Fibroblast of lung (primary cell): ENCODE data around the gene L2HGDH. TPM values are rescaled to one million over a fixed set of nuclear protein-coding genes. Genes with fewer than 3 reads are reported as not detected.

Source experiments
- DNase-seq, 2 donors: peaks; one replicate each; pipeline versions ENCODE4 v3.0.0 to v3.0.0-alpha.2; 2010; ENCODE audit warnings: low read depth in 2 of 2
- H2AFZ ChIP-seq: 2 replicates; pipeline ENCODE4 v1.5.1; 2012; ENCODE audit warnings: low read length, control low read depth, inconsistent platforms
- H3K27ac ChIP-seq: 2 replicates; pipeline ENCODE4 v1.5.1; 2011; ENCODE audit warnings: low read length, control low read depth; ENCODE audit not compliant: insufficient read depth
- H3K27me3 ChIP-seq: 2 replicates; pipeline ENCODE4 v1.5.1; 2011; ENCODE audit warnings: mild to moderate bottlenecking, low read length; ENCODE audit not compliant: control insufficient read depth, insufficient read depth
- H3K36me3 ChIP-seq: 2 replicates; pipeline ENCODE4 v1.5.1; 2011; ENCODE audit warnings: low read length; ENCODE audit not compliant: control insufficient read depth, insufficient read depth
- H3K4me1 ChIP-seq: 2 replicates; pipeline ENCODE4 v1.5.1; 2011; ENCODE audit warnings: low read length; ENCODE audit not compliant: control insufficient read depth, insufficient read depth; ENCODE audit errors: extremely low read depth
- H3K4me2 ChIP-seq: 2 replicates; pipeline ENCODE4 v1.5.1; 2011; ENCODE audit warnings: low read length, control low read depth; ENCODE audit not compliant: insufficient read depth; ENCODE audit errors: extremely low read depth
- H3K4me3 ChIP-seq, 4 experiments: fragments of 200-600 bp in 1 of 4; sonication (generic) in 1 of 4; replicated peaks in 1 of 4; 2 replicates each; pipeline ENCODE4 v1.5.1; 2011 to 2016; ENCODE audit warnings: low read length in 4 of 4, low read depth in 3 of 4, mild to moderate bottlenecking in 3 of 4, control low read depth in 2 of 4, inconsistent platforms in 1 of 4, mixed read lengths in 1 of 4; ENCODE audit not compliant: insufficient read depth in 1 of 4; ENCODE audit errors: control extremely low read depth in 1 of 4
- H3K79me2 ChIP-seq: 2 replicates; pipeline ENCODE4 v1.5.1; 2012; ENCODE audit warnings: mild to moderate bottlenecking, low read length, inconsistent platforms; ENCODE audit not compliant: control insufficient read depth, insufficient read depth
- H3K9ac ChIP-seq: 2 replicates; pipeline ENCODE4 v1.5.1; 2011; ENCODE audit warnings: mild to moderate bottlenecking, low read length, control low read depth; ENCODE audit not compliant: insufficient read depth
- H3K9me3 ChIP-seq: 2 replicates; pipeline ENCODE4 v1.5.1; 2012; ENCODE audit warnings: low read depth, low read length; ENCODE audit not compliant: control insufficient read depth, insufficient read depth
- H4K20me1 ChIP-seq: 2 replicates; pipeline ENCODE4 v1.5.1; 2011; ENCODE audit warnings: low read length; ENCODE audit not compliant: control insufficient read depth, insufficient read depth; ENCODE audit errors: extremely low read depth
- CTCF ChIP-seq, 2 donors: IDR thresholded peaks in 1 of 2; conservative IDR thresholded peaks in 1 of 2; 1 replicate in 1 of 2; 2 replicates in 1 of 2; pipeline ENCODE4 v1.5.1; 2011 to 2012; ENCODE audit warnings: low read length in 2 of 2, control low read depth in 1 of 2, inconsistent platforms in 1 of 2, low read depth in 1 of 2, mild to moderate bottlenecking in 1 of 2
- EZH2 ChIP-seq: IDR thresholded peaks from 2 replicates; pipeline ENCODE4 v1.5.1; 2012; ENCODE audit warnings: low read length, control low read depth, mild to moderate bottlenecking; ENCODE audit errors: missing control alignments
- polyA plus RNA-seq, 2 donors: library from polyadenylated mRNA; depleted of rRNA in 1 of 2; stranded (reverse) in 1 of 2; unstranded in 1 of 2; fragments of >200 nt; gene quantifications; 2 replicates each; pipeline ENCODE4 v1.2.1, GENCODE V29; 2011 to 2012; ENCODE audit warnings: missing spikeins in 1 of 2
- total RNA-seq: library from RNA; depleted of rRNA; stranded (reverse); fragments of >200 nt; gene quantifications from 2 replicates; pipeline ENCODE4 v1.2.1, GENCODE V29; 2014

The L2HGDH gene
- total and polyA plus RNA-seq, 2 donors (not counting 1 experiment from before 2014, with no cell fraction given): 3.0 to 3.8 TPM

DNA sequence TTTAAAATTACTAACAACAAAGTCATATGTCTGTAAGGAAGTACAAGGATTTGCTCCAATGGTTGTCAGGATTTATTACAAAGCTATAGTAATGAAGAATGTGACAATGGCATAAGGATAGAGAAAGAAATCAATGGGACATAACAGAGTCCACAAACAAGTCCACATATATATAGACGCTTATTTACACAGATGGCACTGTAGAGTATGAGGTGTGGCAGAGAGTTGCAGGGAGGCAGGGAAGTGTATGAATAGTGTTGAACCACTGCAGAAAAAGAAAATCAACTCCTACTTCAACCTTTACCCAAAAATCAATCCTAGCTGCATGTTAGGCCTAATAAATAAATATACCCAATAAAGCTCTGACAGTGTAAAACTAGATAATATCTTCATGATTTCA, 102.0 kb downstream of the L2HGDH start:
- Histone ChIP-seq H3K27me3 (no peaks in the 10 kb centered on the region), H3K27ac (no peak overlapping the region), H3K4me3 (no peak overlapping the region), H3K4me1 (no peaks in the 10 kb centered on the region), H2AFZ (no peak overlapping the region), H3K36me3 (no peaks in the 10 kb centered on the region), H3K9me3 (no peaks in the 10 kb centered on the region), H3K79me2 (peaks cover 6% of the 10 kb centered on the region), H3K9ac (no peak overlapping the region), H4K20me1 (no peaks in the 10 kb centered on the region), H3K4me2 (no peak overlapping the region)
- TF ChIP-seq CTCF (conservative IDR thresholded peaks at IDR 0.05 in 1 of 2, IDR thresholded peaks at IDR 0.05 in 1 of 2; ENCODE audit: low read depth in 1 of 2, low read length in 2 of 2): no peak
- no peak for TF ChIP-seq EZH2
- no peak for DNase-seq

DNA sequence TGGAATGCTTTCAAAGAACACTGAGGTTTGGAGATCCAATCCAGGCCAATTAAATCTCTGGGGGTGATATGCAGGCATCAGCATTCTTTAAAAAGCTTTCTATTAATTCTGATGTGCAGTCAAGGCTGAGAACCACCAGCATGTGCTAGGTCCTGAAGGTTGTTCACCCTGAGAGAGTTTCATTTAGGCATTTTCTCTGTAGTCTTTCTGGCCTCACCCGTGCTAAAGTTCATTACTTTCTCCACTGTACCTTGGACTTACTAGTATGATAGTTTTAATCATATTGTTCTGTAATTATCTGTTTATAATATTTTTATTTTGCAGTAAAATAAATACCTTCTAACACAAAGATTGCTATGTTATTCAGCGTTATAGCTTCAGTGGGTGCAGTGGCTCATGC, 113.5 kb downstream of the L2HGDH start:
- H3K4me3 ChIP-seq: no peak overlapping the region
- H3K4me1 ChIP-seq: no peaks in the 10 kb centered on the region
- no peak for DNase-seq
- H2AFZ ChIP-seq: no peak overlapping the region
- TF ChIP-seq CTCF (conservative IDR thresholded peaks at IDR 0.05 in 1 of 2, IDR thresholded peaks at IDR 0.05 in 1 of 2; ENCODE audit: low read depth in 1 of 2, low read length in 2 of 2) (no peak), EZH2 (no peak)
- H4K20me1 ChIP-seq: no peaks in the 10 kb centered on the region
- no peaks in the 10 kb centered on the region for H3K9me3 ChIP-seq
- no peak overlapping the region for H3K9ac ChIP-seq
- no peaks in the 10 kb centered on the region for H3K79me2 ChIP-seq
- H3K4me2 ChIP-seq: no peak overlapping the region
- no peaks in the 10 kb centered on the region for H3K36me3 ChIP-seq
- H3K27me3 ChIP-seq: no peaks in the 10 kb centered on the region
- H3K27ac ChIP-seq: no peak overlapping the region

- Histone ChIP-seq H3K27ac (no peak overlapping the region), H3K4me3 (no peak overlapping the region), H4K20me1 (no peaks in the 10 kb centered on the region), H3K36me3 (no peaks in the 10 kb centered on the region), H3K27me3 (no peaks in the 10 kb centered on the region), H3K4me2 (no peak overlapping the region), H3K4me1 (no peaks in the 10 kb centered on the region), H3K9ac (no peak overlapping the region), H3K79me2 (no peaks in the 10 kb centered on the region), H2AFZ (no peak overlapping the region), H3K9me3 (no peaks in the 10 kb centered on the region)
- TF ChIP-seq CTCF (conservative IDR thresholded peaks at IDR 0.05 in 1 of 2, IDR thresholded peaks at IDR 0.05 in 1 of 2; ENCODE audit: low read depth in 1 of 2, low read length in 2 of 2) (no peak), EZH2 (no peak)
- DNase-seq: no peak
Observed at GRCh38 chr14:50191499-50191898, 120.5 kb downstream of the L2HGDH start.

Other genes with a start within 250 kb of the L2HGDH start
- 3.6 and 4.4 TPM in 2 replicates for gene VCPKMT, start 195.7 kb downstream of the L2HGDH start, total RNA-seq
- 5.2 and 5.3 TPM in 2 replicates for gene VCPKMT, start 195.7 kb downstream of the L2HGDH start, polyA plus RNA-seq
- gene SOS2, start 80.7 kb downstream of the L2HGDH start, total RNA-seq: 19.5 and 23.8 TPM in 2 replicates
- 11.9 and 16.1 TPM in 2 replicates for gene SOS2, start 80.7 kb downstream of the L2HGDH start, polyA plus RNA-seq
- 3.1 and 4.8 TPM in 2 replicates for gene DMAC2L, start 95 bp upstream of the L2HGDH start, total RNA-seq
- gene DMAC2L, start 95 bp upstream of the L2HGDH start, polyA plus RNA-seq: 12.9 and 17.6 TPM in 2 replicates
- 14.1 and 22.8 TPM in 2 replicates for gene CDKL1, start 84.7 kb upstream of the L2HGDH start, total RNA-seq
- gene CDKL1, start 84.7 kb upstream of the L2HGDH start, polyA plus RNA-seq: 7.9 and 18.5 TPM in 2 replicates
- 40.6 and 41.1 TPM in 2 replicates for gene MAP4K5, start 220.3 kb upstream of the L2HGDH start, total RNA-seq
- 26.3 and 39.4 TPM in 2 replicates for gene MAP4K5, start 220.3 kb upstream of the L2HGDH start, polyA plus RNA-seq
- 6.9 and 16.2 TPM in 2 replicates for gene ATL1, start 247.9 kb upstream of the L2HGDH start, total RNA-seq
- gene ATL1, start 247.9 kb upstream of the L2HGDH start, polyA plus RNA-seq: 14.3 and 14.9 TPM in 2 replicates